Aorta (tissue), 5 donors: ENCODE data around the gene SPON1. TPM values are rescaled to one million over a fixed set of nuclear protein-coding genes. Genes with fewer than 3 reads are reported as not detected.

ENCODE experiments used
- ATAC-seq: fragments of 200-7000 bp; cut with Tn5 transposase; one replicate; pipeline ENCODE4 v1.9.1; 2022; ENCODE audit warnings: moderate library complexity; ENCODE audit not compliant: low FRiP score
- DNase-seq, 2 donors: peaks; one replicate each; pipeline ENCODE4 v3.0.0-alpha.2; 2020
- H3K27ac ChIP-seq, 2 donors: one replicate each; pipeline ENCODE4 v1.5.1; 2013; ENCODE audit warnings: low read length in 2 of 2, mild to moderate bottlenecking in 2 of 2, moderate library complexity in 2 of 2, control low read depth in 1 of 2, inconsistent platforms in 1 of 2, low read depth in 1 of 2
- H3K27me3 ChIP-seq, 2 donors: one replicate each; pipeline ENCODE4 v1.6.1; 2013; ENCODE audit warnings: control low read depth in 1 of 2, low read length in 1 of 2, mild to moderate bottlenecking in 1 of 2, moderate library complexity in 1 of 2; ENCODE audit not compliant: insufficient read depth in 2 of 2, control insufficient read depth in 1 of 2
- H3K36me3 ChIP-seq, 2 donors: one replicate each; pipeline ENCODE4 v1.6.1; 2013; ENCODE audit warnings: control low read depth in 1 of 2, low read length in 1 of 2, mild to moderate bottlenecking in 1 of 2; ENCODE audit not compliant: insufficient read depth in 2 of 2, control insufficient read depth in 1 of 2
- H3K4me1 ChIP-seq, 2 donors: one replicate each; pipeline ENCODE4 v1.6.1; 2013; ENCODE audit warnings: low read length in 2 of 2, control low read depth in 1 of 2, mild to moderate bottlenecking in 1 of 2, moderate library complexity in 1 of 2; ENCODE audit not compliant: insufficient read depth in 2 of 2, control insufficient read depth in 1 of 2
- H3K4me3 ChIP-seq, 2 donors: one replicate each; pipeline ENCODE4 v1.5.1; 2013; ENCODE audit warnings: low read length in 2 of 2, control low read depth in 1 of 2, mild to moderate bottlenecking in 1 of 2
- H3K9me3 ChIP-seq: one replicate; pipeline ENCODE4 v1.6.1; 2013; ENCODE audit warnings: mild to moderate bottlenecking, low read length; ENCODE audit not compliant: control insufficient read depth
- WGBS, 2 donors: extraction: QIAGEN DNeasy Blood & Tissue Kit; methylation state at CpG; one replicate each; pipeline ENCODE4 v1.1.7; 2013; 5-methylcytosine and 5-hydroxymethylcytosine counted together
- intact Hi-C, 2 donors: fragments of 100-400 bp; cut with DNase I; formaldehyde crosslinking; loops; one replicate each; pipeline versions ENCODE4 v1.14.2 to v1.15.0; 2022
- polyA plus RNA-seq, 2 donors: library from polyadenylated mRNA; stranded (reverse); fragments of 200-250 nt; gene quantifications; one replicate each; pipeline ENCODE4 v1.2.3, GENCODE V29; 2013
- total RNA-seq, 2 donors: library from RNA; stranded (reverse); fragmentation: NEBNext Ultra II Directional; extraction: Animal tissue kit (Norgen Biotek cat#: 25700); gene quantifications; one replicate each; pipeline ENCODE4 v1.2.1, GENCODE V29; 2021
- donor health status: healthy with polysubstance abuse.
- donor health status: Bipolar disorder and iron deficiency.
- donor health status: DM: no; HTN: no; CAD: no.
- donor health status: DM: no; HTN: no; CAD: no.
- donor health status: DM: yes; HTN: yes; CAD: no.

Gene SPON1
- total and polyA plus RNA-seq, 4 donors, result 7.0 to 79.2 (median 24.9) TPM

- Histone ChIP-seq H3K36me3 (no peaks in the 10 kb centered on the region), H3K4me1 (no peaks in the 10 kb centered on the region), H3K9me3 (no peaks in the 10 kb centered on the region), H3K4me3 (no peak overlapping the region), H3K27ac (no peak overlapping the region), H3K27me3 (no peaks in the 10 kb centered on the region)
- peak; percentile 92 for ATAC-seq
- 25 to 28% methylated on average over 6 of the region's 6 CpGs for WGBS, 2 donors
- peak in 1 of 2 donors; percentile 48 for DNase-seq
- intact Hi-C loops, result loop anchor here (2.0 to 5.0 kb wide), 3 partner anchors 57 to 154 kb away; partner anchors contain the start of gene RRAS2 (in 1 of the 2)
These were observed 338.3 kb downstream of the SPON1 start for GRCh38 chr11:14300661-14301304.

- Histone ChIP-seq H3K36me3 (no peaks in the 10 kb centered on the region), H3K27me3 (no peaks in the 10 kb centered on the region), H3K4me1 (peaks cover 2 to 3% of the 10 kb centered on the region in 2 donors), H3K9me3 (no peaks in the 10 kb centered on the region), H3K4me3 (no peak overlapping the region), H3K27ac (no peak overlapping the region)
- intact Hi-C loops, result loop anchor here in 1 of 2 donors (5.0 kb wide), 1 partner anchor 53 kb away; the partner anchor contains the start of gene RRAS2
- ATAC-seq (no peak), DNase-seq (no peak)
These were observed 342.1 kb downstream of the SPON1 start for GRCh38 chr11:14304601-14305000.

DNA sequence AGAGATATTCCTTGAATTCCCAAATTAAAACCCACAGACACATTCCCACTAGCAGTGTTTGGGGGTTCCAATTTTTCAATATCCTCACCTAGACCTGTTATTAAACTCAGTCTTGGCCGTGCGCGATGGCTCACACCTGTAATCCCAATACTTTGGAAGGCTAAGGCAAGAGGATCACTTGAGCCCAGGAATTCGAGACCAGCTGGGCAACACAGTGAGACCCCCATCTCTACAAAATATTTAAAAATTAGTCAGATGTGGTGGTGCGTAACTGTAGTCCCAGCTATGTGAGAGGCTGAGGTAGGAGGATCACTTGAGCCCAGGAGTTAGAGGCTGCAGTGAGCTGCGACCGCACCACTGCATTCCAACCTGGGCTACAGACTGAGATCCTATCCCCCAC is 343.1 kb downstream of the SPON1 start:
- Histone ChIP-seq H3K36me3 (no peaks in the 10 kb centered on the region), H3K4me3 (no peak overlapping the region), H3K4me1 (peaks cover 2 to 9% of the 10 kb centered on the region in 2 donors), H3K27me3 (no peaks in the 10 kb centered on the region), H3K27ac (no peak overlapping the region), H3K9me3 (no peaks in the 10 kb centered on the region)
- no peak for ATAC-seq
- DNase-seq, result no peak
- 97 to 99% methylated on average over 7 of the region's 7 CpGs for WGBS, 2 donors
- intact Hi-C loops, result no loop called here

GRCh38 chr11:14306481-14306880 is 344.0 kb downstream of the SPON1 start:
- ATAC-seq (no peak), DNase-seq (no peak)
- no peaks in the 10 kb centered on the region for H3K9me3 ChIP-seq
- no peaks in the 10 kb centered on the region for H3K27me3 ChIP-seq
- peaks cover 2 to 9% of the 10 kb centered on the region in 2 donors for H3K4me1 ChIP-seq
- no peaks in the 10 kb centered on the region for H3K36me3 ChIP-seq
- H3K27ac ChIP-seq, result no peak overlapping the region
- intact Hi-C loops, result no loop called here
- no peak overlapping the region for H3K4me3 ChIP-seq
- 91 to 97% methylated on average over 1 of the region's 1 CpG for WGBS, 2 donors

DNA sequence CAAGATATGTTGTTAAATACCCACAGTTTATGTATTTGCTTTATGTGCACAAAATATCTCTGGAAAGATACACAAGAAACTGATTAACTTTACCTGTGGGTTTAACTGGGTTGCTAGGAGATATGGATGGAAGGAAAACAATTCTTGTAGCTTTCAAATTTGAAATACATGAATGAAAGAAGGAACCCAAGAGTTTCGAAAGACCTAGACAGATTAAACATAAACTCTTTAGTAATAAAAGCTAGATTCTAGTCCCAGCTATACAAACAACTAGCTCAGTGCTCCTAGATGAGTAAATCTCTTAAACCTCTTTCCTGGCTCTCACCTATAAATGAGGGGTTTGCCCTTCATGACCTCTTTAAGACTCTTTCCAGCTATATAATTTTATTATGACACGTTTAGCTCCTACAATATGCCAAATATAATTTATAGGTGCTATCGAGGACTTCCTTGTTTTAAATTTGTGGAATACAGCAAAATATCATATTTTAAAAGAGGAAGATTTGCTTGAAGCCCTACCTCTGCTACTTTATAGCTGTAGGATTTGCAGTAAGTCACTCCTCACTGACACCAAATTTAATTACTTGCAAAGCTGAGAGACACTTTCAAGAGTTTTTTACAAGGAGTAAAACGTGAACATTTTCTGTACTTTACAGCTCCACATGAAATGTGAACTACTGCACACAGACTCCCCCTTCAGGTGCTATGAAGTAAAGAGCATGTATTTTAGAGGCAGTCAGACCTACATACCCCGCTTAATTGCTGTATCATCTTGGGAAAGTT is 345.8 kb downstream of the SPON1 start:
- Histone ChIP-seq H3K4me3 (no peak overlapping the region), H3K27me3 (no peaks in the 10 kb centered on the region), H3K27ac (no peak overlapping the region), H3K4me1 (peaks cover 2 to 12% of the 10 kb centered on the region in 2 donors), H3K9me3 (no peaks in the 10 kb centered on the region), H3K36me3 (no peaks in the 10 kb centered on the region)
- ATAC-seq (no peak), DNase-seq (no peak)
- intact Hi-C loops, result no loop called here
- WGBS, 2 donors, result 29 to 30% methylated on average over 5 of the region's 5 CpGs

DNA sequence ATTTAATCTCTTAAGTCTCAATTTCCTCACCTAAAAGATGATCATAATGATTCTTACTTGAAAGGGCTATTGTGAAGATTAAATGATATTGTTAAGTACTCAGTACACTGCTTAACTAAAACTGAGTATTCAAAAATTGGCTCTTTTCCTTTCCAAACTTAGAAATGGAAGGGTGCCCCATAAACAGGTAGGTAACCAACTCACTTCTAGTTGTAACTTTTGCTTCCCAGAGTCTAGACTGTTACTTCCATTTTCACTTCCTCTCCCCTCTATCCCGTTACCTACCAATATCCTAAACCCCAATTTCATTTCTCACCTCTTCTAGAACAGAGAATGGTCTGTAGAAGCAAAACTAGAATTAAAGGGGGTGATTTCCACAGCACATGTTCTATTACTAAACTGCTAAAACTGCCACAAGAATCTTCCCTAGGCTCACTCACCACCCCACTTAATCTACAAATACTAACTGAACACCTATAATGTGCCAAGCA is 346.4 kb downstream of the SPON1 start:
- H3K4me1 ChIP-seq, result peaks cover 5 to 15% of the 10 kb centered on the region in 2 donors
- ATAC-seq, result no peak
- intact Hi-C loops, result no loop called here
- WGBS, 2 donors, result 96% methylated on average over 1 of the region's 1 CpG
- no peaks in the 10 kb centered on the region for H3K27me3 ChIP-seq
- H3K9me3 ChIP-seq, result no peaks in the 10 kb centered on the region
- DNase-seq, result no peak
- H3K27ac ChIP-seq, result no peak overlapping the region
- H3K4me3 ChIP-seq, result no peak overlapping the region
- no peaks in the 10 kb centered on the region for H3K36me3 ChIP-seq

- intact Hi-C loops, result no loop called here
These were observed 347.1 kb downstream of the SPON1 start for GRCh38 chr11:14309425-14310192.

DNA sequence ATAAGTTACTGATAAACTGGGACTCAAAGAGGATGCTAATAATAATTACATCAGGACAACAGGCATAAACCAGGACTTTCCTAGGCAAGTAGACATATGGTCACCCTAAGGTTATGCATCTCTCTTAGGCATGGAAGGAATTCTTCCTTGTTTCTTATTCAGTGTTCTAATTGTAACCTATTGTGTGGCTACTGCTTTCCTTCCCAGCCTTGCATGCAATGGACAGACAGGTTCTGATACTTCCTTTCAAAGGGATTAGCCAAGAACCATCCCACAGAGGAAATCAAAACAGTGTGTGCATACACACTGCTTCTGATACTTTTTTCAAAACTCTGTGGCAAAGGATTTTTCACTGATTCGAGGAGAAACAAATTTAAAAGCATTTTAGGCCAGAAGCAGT is 348.2 kb downstream of the SPON1 start:
- intact Hi-C loops, result no loop called here
- DNase-seq, result no peak
- no peak for ATAC-seq
- no peaks in the 10 kb centered on the region for H3K9me3 ChIP-seq
- WGBS, 2 donors, result 25 to 38% methylated on average over 1 of the region's 1 CpG
- no peaks in the 10 kb centered on the region for H3K36me3 ChIP-seq
- H3K27ac ChIP-seq, result no peak overlapping the region
- H3K4me1 ChIP-seq, result peaks cover 5 to 15% of the 10 kb centered on the region in 2 donors
- H3K4me3 ChIP-seq, result no peak overlapping the region
- H3K27me3 ChIP-seq, result no peaks in the 10 kb centered on the region

More at GRCh38 chr11:14309425-14310192, 347.1 kb downstream of the SPON1 start:
- ATAC-seq (no peak), DNase-seq (no peak)
- WGBS, 2 donors, result 93 to 95% methylated on average over 4 of the region's 4 CpGs
- Histone ChIP-seq H3K4me3 (no peak overlapping the region), H3K27ac (no peak overlapping the region), H3K4me1 (peaks cover 5 to 15% of the 10 kb centered on the region in 2 donors), H3K27me3 (no peaks in the 10 kb centered on the region), H3K9me3 (no peaks in the 10 kb centered on the region), H3K36me3 (no peaks in the 10 kb centered on the region)
